Karpas-422 (cell line): ENCODE results near the gene HCN4. TPM values are rescaled to one million over a fixed set of nuclear protein-coding genes. Genes with fewer than 3 reads are reported as not detected.

Source experiments
- DNase-seq: peaks from one replicate; pipeline ENCODE4 v3.0.0-alpha.2; 2015
- H2AFZ ChIP-seq: fragments of 200-600 bp; sonication (generic); 2 replicates; pipeline ENCODE4 v1.6.1; 2014; ENCODE audit warnings: antibody characterized with exemption, low read length, mixed read lengths
- H3K27ac ChIP-seq: fragments of 200-600 bp; sonication (generic); 2 replicates; pipeline ENCODE4 v1.5.1; 2014; ENCODE audit warnings: mild to moderate bottlenecking, low read length, moderate library complexity
- H3K27me3 ChIP-seq: fragments of 200-600 bp; sonication (generic); 2 replicates; pipeline ENCODE4 v1.6.1; 2014; ENCODE audit warnings: low read length, mixed read lengths
- H3K36me3 ChIP-seq: fragments of 200-600 bp; sonication (generic); 2 replicates; pipeline ENCODE4 v1.6.1; 2014; ENCODE audit warnings: low read length, mixed read lengths; ENCODE audit not compliant: insufficient read depth
- H3K4me1 ChIP-seq: fragments of 200-600 bp; sonication (generic); 2 replicates; pipeline ENCODE4 v1.6.1; 2014; ENCODE audit warnings: mild to moderate bottlenecking, low read length, mixed read lengths
- H3K4me2 ChIP-seq: fragments of 200-600 bp; sonication (generic); 2 replicates; pipeline ENCODE4 v1.6.1; 2014; ENCODE audit warnings: low read length, low read depth, mild to moderate bottlenecking; ENCODE audit not compliant: poor library complexity, severe bottlenecking
- H3K4me3 ChIP-seq: fragments of 200-600 bp; sonication (generic); 2 replicates; pipeline ENCODE4 v1.5.1; 2014; ENCODE audit warnings: mild to moderate bottlenecking, antibody characterized with exemption, low read length, mixed read lengths
- H3K79me2 ChIP-seq: fragments of 200-600 bp; sonication (generic); 2 replicates; pipeline ENCODE4 v1.6.1; 2014; ENCODE audit warnings: mild to moderate bottlenecking, low read length, mixed read lengths
- H3K9ac ChIP-seq: fragments of 200-600 bp; sonication (generic); 2 replicates; pipeline ENCODE4 v1.6.0; 2014; ENCODE audit warnings: low read length
- H3K9me2 ChIP-seq: fragments of 200-600 bp; sonication (generic), shearing (Covaris generic); replicated peaks from 2 replicates; pipeline ENCODE4 v1.6.0; 2014; ENCODE audit warnings: mild to moderate bottlenecking, low read length, moderate library complexity; ENCODE audit not compliant: insufficient read depth
- H3K9me3 ChIP-seq: fragments of 300-700, 200-600 bp; sonication (generic); 2 replicates; pipeline ENCODE4 v1.6.1; 2014; ENCODE audit warnings: low read length, mixed read lengths
- H4K20me1 ChIP-seq: fragments of 200-600 bp; sonication (generic); 2 replicates; pipeline ENCODE4 v1.6.1; 2014; ENCODE audit warnings: mild to moderate bottlenecking, antibody characterized with exemption, low read length, low read depth; ENCODE audit not compliant: insufficient read depth
- total RNA-seq: library from RNA; depleted of rRNA; stranded (reverse); fragments of >200 nt; shearing (Covaris generic); gene quantifications from 2 replicates; pipeline ENCODE4 v1.2.3, GENCODE V29; 2014; ENCODE audit warnings: low replicate concordance

Gene HCN4
- total RNA-seq, 1 experiment from 2014 or later: not detected

- H3K9me3 ChIP-seq: no peaks in the 10 kb centered on the region
- H3K4me3 ChIP-seq: no peak overlapping the region
- H3K9me2 ChIP-seq: no peaks in the 10 kb centered on the region
- no peaks in the 10 kb centered on the region for H3K79me2 ChIP-seq
- H3K4me2 ChIP-seq: no peak overlapping the region
- no peaks in the 10 kb centered on the region for H4K20me1 ChIP-seq
- H3K4me1 ChIP-seq: no peaks in the 10 kb centered on the region
- H3K36me3 ChIP-seq: no peaks in the 10 kb centered on the region
- no peak overlapping the region for H3K9ac ChIP-seq
- H3K27me3 ChIP-seq: no peaks in the 10 kb centered on the region
- no peak overlapping the region for H3K27ac ChIP-seq
- H2AFZ ChIP-seq: no peak overlapping the region
- no peak for DNase-seq
Measured at GRCh38 chr15:73386238-73386637, 17.5 kb upstream of the HCN4 start.

GRCh38 chr15:73385205-73385604 lies 16.4 kb upstream of the HCN4 start:
- Histone ChIP-seq H4K20me1 (no peaks in the 10 kb centered on the region), H3K9ac (no peak overlapping the region), H2AFZ (no peak overlapping the region), H3K36me3 (no peaks in the 10 kb centered on the region), H3K4me3 (no peak overlapping the region), H3K4me2 (no peak overlapping the region), H3K27ac (no peak overlapping the region), H3K9me2 (no peaks in the 10 kb centered on the region), H3K9me3 (no peaks in the 10 kb centered on the region), H3K27me3 (no peaks in the 10 kb centered on the region), H3K79me2 (no peaks in the 10 kb centered on the region), H3K4me1 (no peaks in the 10 kb centered on the region)
- DNase-seq: no peak

- no peak overlapping the region for H2AFZ ChIP-seq
- no peak overlapping the region for H3K9ac ChIP-seq
- H3K79me2 ChIP-seq: no peaks in the 10 kb centered on the region
- no peaks in the 10 kb centered on the region for H4K20me1 ChIP-seq
- H3K4me3 ChIP-seq: no peak overlapping the region
- no peaks in the 10 kb centered on the region for H3K4me1 ChIP-seq
- no peak overlapping the region for H3K4me2 ChIP-seq
- H3K27me3 ChIP-seq: no peaks in the 10 kb centered on the region
- no peak overlapping the region for H3K27ac ChIP-seq
- H3K9me2 ChIP-seq: no peaks in the 10 kb centered on the region
- DNase-seq: no peak
- no peaks in the 10 kb centered on the region for H3K9me3 ChIP-seq
- H3K36me3 ChIP-seq: no peaks in the 10 kb centered on the region
Measured at GRCh38 chr15:73383310-73384189, 14.8 kb upstream of the HCN4 start.

GRCh38 chr15:73382115-73382514 lies 13.4 kb upstream of the HCN4 start:
- Histone ChIP-seq H3K9me2 (no peaks in the 10 kb centered on the region), H3K4me1 (no peaks in the 10 kb centered on the region), H3K79me2 (no peaks in the 10 kb centered on the region), H4K20me1 (no peaks in the 10 kb centered on the region), H2AFZ (no peak overlapping the region), H3K9ac (no peak overlapping the region), H3K27me3 (no peaks in the 10 kb centered on the region), H3K4me2 (no peak overlapping the region), H3K36me3 (no peaks in the 10 kb centered on the region), H3K4me3 (no peak overlapping the region), H3K9me3 (no peaks in the 10 kb centered on the region), H3K27ac (no peak overlapping the region)
- no peak for DNase-seq

GRCh38 chr15:73380661-73381060 lies 11.9 kb upstream of the HCN4 start:
- Histone ChIP-seq H3K27ac (no peak overlapping the region), H4K20me1 (no peaks in the 10 kb centered on the region), H3K4me1 (no peaks in the 10 kb centered on the region), H3K9ac (no peak overlapping the region), H3K9me3 (no peaks in the 10 kb centered on the region), H3K36me3 (no peaks in the 10 kb centered on the region), H3K79me2 (no peaks in the 10 kb centered on the region), H3K4me2 (no peak overlapping the region), H3K4me3 (no peak overlapping the region), H3K27me3 (no peaks in the 10 kb centered on the region), H3K9me2 (no peaks in the 10 kb centered on the region), H2AFZ (no peak overlapping the region)
- DNase-seq: no peak

GRCh38 chr15:73378089-73378488 lies 9.3 kb upstream of the HCN4 start:
- no peak overlapping the region for H2AFZ ChIP-seq
- H3K9me3 ChIP-seq: no peaks in the 10 kb centered on the region
- no peaks in the 10 kb centered on the region for H3K9me2 ChIP-seq
- H3K79me2 ChIP-seq: no peaks in the 10 kb centered on the region
- H3K4me3 ChIP-seq: no peak overlapping the region
- H3K27me3 ChIP-seq: no peaks in the 10 kb centered on the region
- no peak overlapping the region for H3K4me2 ChIP-seq
- H3K27ac ChIP-seq: no peak overlapping the region
- H3K36me3 ChIP-seq: no peaks in the 10 kb centered on the region
- H3K4me1 ChIP-seq: no peaks in the 10 kb centered on the region
- no peak for DNase-seq
- H3K9ac ChIP-seq: no peak overlapping the region
- no peaks in the 10 kb centered on the region for H4K20me1 ChIP-seq

- Histone ChIP-seq H3K4me1 (no peaks in the 10 kb centered on the region), H2AFZ (no peak overlapping the region), H3K27ac (no peak overlapping the region), H3K9me3 (no peaks in the 10 kb centered on the region), H3K4me3 (no peak overlapping the region), H3K4me2 (no peak overlapping the region), H3K79me2 (no peaks in the 10 kb centered on the region), H3K9ac (no peak overlapping the region), H4K20me1 (no peaks in the 10 kb centered on the region), H3K36me3 (no peaks in the 10 kb centered on the region), H3K27me3 (no peaks in the 10 kb centered on the region), H3K9me2 (no peaks in the 10 kb centered on the region)
- DNase-seq: no peak
Measured at GRCh38 chr15:73375755-73376305, 7.1 kb upstream of the HCN4 start.

- DNase-seq: no peak
- Histone ChIP-seq H4K20me1 (no peaks in the 10 kb centered on the region), H2AFZ (no peak overlapping the region), H3K4me1 (no peaks in the 10 kb centered on the region), H3K27me3 (no peaks in the 10 kb centered on the region), H3K36me3 (no peaks in the 10 kb centered on the region), H3K4me3 (no peak overlapping the region), H3K27ac (no peak overlapping the region), H3K9ac (no peak overlapping the region), H3K9me3 (no peaks in the 10 kb centered on the region), H3K79me2 (no peaks in the 10 kb centered on the region), H3K9me2 (no peaks in the 10 kb centered on the region), H3K4me2 (no peak overlapping the region)
Measured at GRCh38 chr15:73375012-73375411, 6.3 kb upstream of the HCN4 start.
